Bronchial epithelial cell (primary cell): ENCODE results near the gene MYBPC1. TPM values are rescaled to one million over a fixed set of nuclear protein-coding genes. Genes with fewer than 3 reads are reported as not detected.

Experiments
- DNase-seq: peaks from one replicate; pipeline ENCODE4 v3.0.0-alpha.2; 2010; ENCODE audit warnings: low read depth
- FAIRE-seq: peaks from 2 replicates; lab custom pipeline; 2011; peaks lifted over from hg19 to GRCh38; lab: Jason Lieb, UNC
- H3K27me3 ChIP-seq: 2 replicates; pipeline ENCODE4 v1.5.1; 2011; ENCODE audit warnings: low read length; ENCODE audit not compliant: control insufficient read depth, insufficient read depth
- H3K36me3 ChIP-seq: 2 replicates; pipeline ENCODE4 v1.5.1; 2011; ENCODE audit warnings: low read length; ENCODE audit not compliant: control insufficient read depth, insufficient read depth
- H3K4me3 ChIP-seq: 2 replicates; pipeline ENCODE4 v1.5.1; 2011; ENCODE audit warnings: mild to moderate bottlenecking, low read depth, low read length, control low read depth
- total RNA-seq: library from RNA; depleted of rRNA; stranded (reverse); fragments of >200 nt; gene quantifications from 2 replicates; pipeline ENCODE4 v1.2.1, GENCODE V29; 2014
- TF ChIP-seq, protein P1 (sequence below): IDR thresholded peaks from 2 replicates; pipeline ENCODE4 v1.5.1; 2011; ENCODE audit warnings: mild to moderate bottlenecking, moderate library complexity, low read length, control low read depth, inconsistent platforms; ENCODE audit not compliant: insufficient read depth, severe bottlenecking

Gene MYBPC1
- total RNA-seq, 1 donor from 2014 or later: not detected

DNA sequence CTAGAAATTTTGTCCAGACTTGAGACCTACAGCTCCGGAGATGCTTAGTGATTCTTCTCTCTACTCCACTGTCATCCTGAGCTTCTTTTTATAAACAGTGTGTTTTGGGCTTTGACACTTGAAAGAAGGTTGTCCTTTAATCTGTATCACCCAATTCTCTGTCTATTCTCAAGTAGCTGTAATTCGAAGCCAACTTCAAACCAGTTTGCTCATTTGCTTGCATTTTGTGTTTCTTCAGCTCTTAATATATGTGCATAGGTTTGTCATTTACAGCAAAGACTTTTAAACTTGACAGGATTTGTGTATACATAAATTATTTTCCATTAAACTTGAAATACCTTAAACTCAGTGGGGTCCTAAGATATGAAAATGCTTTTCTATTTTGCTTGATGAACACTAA lies 16.4 kb upstream of the MYBPC1 start:
- DNase-seq (no peak), FAIRE-seq (no peak)
- Histone ChIP-seq H3K4me3 (no peak overlapping the region), H3K36me3 (no peaks in the 10 kb centered on the region), H3K27me3 (no peaks in the 10 kb centered on the region)
- TF ChIP-seq, protein P1, sequence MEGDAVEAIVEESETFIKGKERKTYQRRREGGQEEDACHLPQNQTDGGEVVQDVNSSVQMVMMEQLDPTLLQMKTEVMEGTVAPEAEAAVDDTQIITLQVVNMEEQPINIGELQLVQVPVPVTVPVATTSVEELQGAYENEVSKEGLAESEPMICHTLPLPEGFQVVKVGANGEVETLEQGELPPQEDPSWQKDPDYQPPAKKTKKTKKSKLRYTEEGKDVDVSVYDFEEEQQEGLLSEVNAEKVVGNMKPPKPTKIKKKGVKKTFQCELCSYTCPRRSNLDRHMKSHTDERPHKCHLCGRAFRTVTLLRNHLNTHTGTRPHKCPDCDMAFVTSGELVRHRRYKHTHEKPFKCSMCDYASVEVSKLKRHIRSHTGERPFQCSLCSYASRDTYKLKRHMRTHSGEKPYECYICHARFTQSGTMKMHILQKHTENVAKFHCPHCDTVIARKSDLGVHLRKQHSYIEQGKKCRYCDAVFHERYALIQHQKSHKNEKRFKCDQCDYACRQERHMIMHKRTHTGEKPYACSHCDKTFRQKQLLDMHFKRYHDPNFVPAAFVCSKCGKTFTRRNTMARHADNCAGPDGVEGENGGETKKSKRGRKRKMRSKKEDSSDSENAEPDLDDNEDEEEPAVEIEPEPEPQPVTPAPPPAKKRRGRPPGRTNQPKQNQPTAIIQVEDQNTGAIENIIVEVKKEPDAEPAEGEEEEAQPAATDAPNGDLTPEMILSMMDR: no peak

- no peak for FAIRE-seq
- TF ChIP-seq, protein P1: no peak
These were observed 13.6 kb upstream of the MYBPC1 start for GRCh38 chr12:101581190-101581589.

GRCh38 chr12:101582937-101583336 lies 11.8 kb upstream of the MYBPC1 start:
- no peak for FAIRE-seq
- Histone ChIP-seq H3K36me3 (no peaks in the 10 kb centered on the region), H3K4me3 (no peak overlapping the region), H3K27me3 (no peaks in the 10 kb centered on the region)
- no peak for DNase-seq
- TF ChIP-seq, protein P1: no peak

More at GRCh38 chr12:101581190-101581589, 13.6 kb upstream of the MYBPC1 start:
- Histone ChIP-seq H3K4me3 (no peak overlapping the region), H3K27me3 (no peaks in the 10 kb centered on the region), H3K36me3 (no peaks in the 10 kb centered on the region)
- DNase-seq: no peak

DNA sequence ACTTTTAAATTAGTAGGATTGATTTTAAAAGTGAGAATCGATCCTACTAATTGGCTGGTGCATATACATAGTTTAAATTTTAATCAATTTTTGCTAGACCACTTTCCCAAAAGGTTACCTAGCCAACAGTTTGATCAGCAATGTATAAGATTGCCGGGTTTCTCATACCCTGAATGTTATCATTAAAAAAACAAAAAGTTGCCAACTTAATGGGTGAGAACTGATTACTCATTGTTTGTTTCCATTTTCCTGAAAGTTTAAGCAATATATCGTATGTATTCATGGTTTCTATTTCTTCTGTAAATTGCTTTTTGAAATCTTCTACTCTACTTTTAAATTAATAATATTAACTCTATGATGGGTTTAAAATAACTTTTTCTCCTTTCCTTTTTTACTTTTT lies 4.4 kb upstream of the MYBPC1 start:
- TF ChIP-seq, protein P1: no peak
- Histone ChIP-seq H3K36me3 (no peaks in the 10 kb centered on the region), H3K27me3 (no peaks in the 10 kb centered on the region), H3K4me3 (no peak overlapping the region)
- FAIRE-seq (no peak), DNase-seq (peak; percentile 35)

DNA sequence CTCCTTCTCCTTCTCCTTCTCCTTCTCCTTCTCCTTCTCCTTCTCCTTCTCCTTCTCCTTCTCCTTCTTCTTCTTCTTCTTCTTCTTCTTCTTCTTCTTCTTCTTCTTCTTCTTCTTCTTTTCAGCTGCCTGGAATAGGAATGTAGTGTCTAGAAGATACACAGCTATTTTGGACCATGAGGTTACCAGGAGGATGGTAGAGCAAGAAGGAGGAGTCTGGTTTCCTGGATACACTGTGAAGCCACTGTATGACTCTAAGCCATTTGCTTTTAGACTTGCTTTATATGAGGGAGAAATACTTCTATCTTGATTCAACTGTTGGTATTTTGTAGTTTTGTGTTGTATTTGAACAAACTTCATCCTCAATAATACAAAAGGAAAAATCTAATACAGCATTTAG lies 3.0 kb upstream of the MYBPC1 start:
- Histone ChIP-seq H3K4me3 (no peak overlapping the region), H3K36me3 (no peaks in the 10 kb centered on the region), H3K27me3 (no peaks in the 10 kb centered on the region)
- FAIRE-seq (no peak), DNase-seq (no peak)
- TF ChIP-seq, protein P1: no peak

- H3K27me3 ChIP-seq: no peaks in the 10 kb centered on the region
- H3K36me3 ChIP-seq: no peaks in the 10 kb centered on the region
- DNase-seq (no peak), FAIRE-seq (no peak)
- no peak overlapping the region for H3K4me3 ChIP-seq
- TF ChIP-seq, protein P1: no peak
These were observed 2.3 kb upstream of the MYBPC1 start for GRCh38 chr12:101592448-101592847.
